Fibroblast of villous mesenchyme (primary cell): ENCODE results near the gene TLR8. TPM values are rescaled to one million over a fixed set of nuclear protein-coding genes. Genes with fewer than 3 reads are reported as not detected.

Source experiments
- DNase-seq: peaks from one replicate; pipeline ENCODE4 v3.0.0-alpha.2; 2010; ENCODE audit warnings: low read depth
- H3K4me3 ChIP-seq: 2 replicates; pipeline ENCODE4 v1.5.1; 2011; ENCODE audit warnings: low read depth, mild to moderate bottlenecking, low read length
- CTCF ChIP-seq: IDR thresholded peaks from 2 replicates; pipeline ENCODE4 v1.5.1; 2012; ENCODE audit warnings: low read depth, mild to moderate bottlenecking, low read length; ENCODE audit not compliant: insufficient read depth
- total RNA-seq: library from RNA; depleted of rRNA; stranded (reverse); fragments of >200 nt; gene quantifications from 2 replicates; pipeline ENCODE4 v1.2.3, GENCODE V29; 2012

Gene TLR8
- total RNA-seq, 1 donor = not detected

GRCh38 chrX:12919620-12920019 is 13.2 kb downstream of the TLR8 start:
- H3K4me3 ChIP-seq = no peak overlapping the region
- no peak for DNase-seq
- TF ChIP-seq CTCF = no peak

GRCh38 chrX:12920990-12921389 is 14.6 kb downstream of the TLR8 start:
- no peak for TF ChIP-seq CTCF
- DNase-seq = no peak
- no peak overlapping the region for H3K4me3 ChIP-seq

- TF ChIP-seq CTCF = no peak
- DNase-seq = no peak
Observed at GRCh38 chrX:12921886-12922598, 15.6 kb downstream of the TLR8 start.

GRCh38 chrX:12922599-12922919 is 16.1 kb downstream of the TLR8 start:
- DNase-seq = no peak
- no peak for TF ChIP-seq CTCF
- H3K4me3 ChIP-seq = no peak overlapping the region

More at GRCh38 chrX:12921886-12922598, 15.6 kb downstream of the TLR8 start:
- H3K4me3 ChIP-seq = no peak overlapping the region

- no peak for TF ChIP-seq CTCF
- no peak for DNase-seq
- no peak overlapping the region for H3K4me3 ChIP-seq
Observed at GRCh38 chrX:12929701-12930100, 23.3 kb downstream of the TLR8 start.

- H3K4me3 ChIP-seq = no peak overlapping the region
- DNase-seq = no peak
- TF ChIP-seq CTCF = no peak
Observed at GRCh38 chrX:12930150-12930549, 23.7 kb downstream of the TLR8 start.

- H3K4me3 ChIP-seq = no peak overlapping the region
- DNase-seq = no peak
- TF ChIP-seq CTCF = no peak
Observed at GRCh38 chrX:12932244-12932643, 25.8 kb downstream of the TLR8 start.
